Lower leg skin (tissue), 4 donors: ENCODE measurements around the gene METTL24. TPM values are rescaled to one million over a fixed set of nuclear protein-coding genes. Genes with fewer than 3 reads are reported as not detected.
"Not testable (repeated sequence)": the region's sequence is repeated elsewhere in the genome, so short reads cannot be mapped to it uniquely, and the experiment has no call there.

Source experiments
- DNase-seq, 2 donors: peaks; one replicate each; pipeline ENCODE4 v3.0.0-alpha.2; 2019; ENCODE audit warnings: low spot score in 2 of 2
- H3K4me3 ChIP-seq: fragments of 200-600 bp; sonication (generic); 2 replicates; pipeline ENCODE4 v1.5.1; 2017; ENCODE audit warnings: mild to moderate bottlenecking, low read depth; ENCODE audit not compliant: poor library complexity, severe bottlenecking
- CTCF ChIP-seq, 3 donors: fragments of 450-650 bp; IDR thresholded peaks; one replicate each; pipeline ENCODE4 v1.5.1; 2016; ENCODE audit warnings: antibody characterized with exemption in 3 of 3, mild to moderate bottlenecking in 3 of 3, moderate library complexity in 2 of 3
- POLR2A ChIP-seq, 2 donors: fragments of 450-650 bp; IDR thresholded peaks; one replicate each; pipeline ENCODE4 v1.6.1; 2016 to 2017; ENCODE audit warnings: antibody characterized with exemption in 2 of 2, mild to moderate bottlenecking in 1 of 2, moderate library complexity in 1 of 2
- WGBS, 2 donors: methylation state at CpG; one replicate each; pipeline ENCODE4 v1.1.5; 2018; 5-methylcytosine and 5-hydroxymethylcytosine counted together
- intact Hi-C: fragments of 100-400 bp; cut with DNase I; formaldehyde crosslinking; loops from one replicate; pipeline ENCODE4 v1.15.0; 2023; ENCODE audit warnings: low total_unique reads
- total RNA-seq, 4 donors: library from RNA; depleted of rRNA; stranded (reverse); fragments of >200 nt; gene quantifications; one replicate each; pipeline ENCODE4 v1.1.0, GENCODE V29; 2016

The METTL24 gene
- total RNA-seq, 4 donors from 2014 or later: 0.22 to 2.5 (median 1.8) TPM; not detected in 1

DNA sequence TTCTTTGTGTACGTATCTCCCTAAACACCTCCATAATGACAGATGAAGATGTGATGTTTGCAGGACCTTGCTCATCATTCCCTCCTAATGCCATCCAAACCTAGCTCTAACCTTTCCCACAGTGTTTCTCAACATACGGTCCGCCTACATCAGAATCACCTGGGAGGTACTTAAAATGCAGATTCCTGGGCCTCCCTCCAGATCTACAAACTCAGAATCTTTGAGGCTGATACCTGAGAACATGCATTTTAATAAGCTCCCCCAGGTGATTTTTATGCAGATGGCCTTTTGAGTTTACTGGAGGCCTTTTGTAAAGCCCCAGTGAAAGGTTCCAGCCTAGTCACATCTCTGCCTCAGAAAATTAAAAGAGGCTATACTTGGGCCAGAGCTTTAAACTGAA, 40.5 kb downstream of the METTL24 start:
- no peak for DNase-seq
- 88 to 90% methylated on average over 3 of the region's 3 CpGs for WGBS, 2 donors
- TF ChIP-seq CTCF (IDR thresholded peaks at IDR 0.05): no peak
- TF ChIP-seq POLR2A (IDR thresholded peaks at IDR 0.05): no peak
- H3K4me3 ChIP-seq: no peak overlapping the region
- intact Hi-C loops: no loop called here

- TF ChIP-seq POLR2A (IDR thresholded peaks at IDR 0.05) (no peak), CTCF (IDR thresholded peaks at IDR 0.05) (no peak)
- intact Hi-C loops: no loop called here
- DNase-seq: no peak
- 84 to 89% methylated on average over 1 of the region's 1 CpG for WGBS, 2 donors
- H3K4me3 ChIP-seq: no peak overlapping the region
Observed at GRCh38 chr6:110317189-110317588, 41.0 kb downstream of the METTL24 start.

GRCh38 chr6:110315869-110316398, 42.2 kb downstream of the METTL24 start:
- intact Hi-C loops: no loop called here
- H3K4me3 ChIP-seq: no peak overlapping the region
- no peak for DNase-seq
- 85 to 93% methylated on average over 3 of the region's 3 CpGs for WGBS, 2 donors
- no peak for TF ChIP-seq CTCF (IDR thresholded peaks at IDR 0.05)
- no peak for TF ChIP-seq POLR2A (IDR thresholded peaks at IDR 0.05)

DNA sequence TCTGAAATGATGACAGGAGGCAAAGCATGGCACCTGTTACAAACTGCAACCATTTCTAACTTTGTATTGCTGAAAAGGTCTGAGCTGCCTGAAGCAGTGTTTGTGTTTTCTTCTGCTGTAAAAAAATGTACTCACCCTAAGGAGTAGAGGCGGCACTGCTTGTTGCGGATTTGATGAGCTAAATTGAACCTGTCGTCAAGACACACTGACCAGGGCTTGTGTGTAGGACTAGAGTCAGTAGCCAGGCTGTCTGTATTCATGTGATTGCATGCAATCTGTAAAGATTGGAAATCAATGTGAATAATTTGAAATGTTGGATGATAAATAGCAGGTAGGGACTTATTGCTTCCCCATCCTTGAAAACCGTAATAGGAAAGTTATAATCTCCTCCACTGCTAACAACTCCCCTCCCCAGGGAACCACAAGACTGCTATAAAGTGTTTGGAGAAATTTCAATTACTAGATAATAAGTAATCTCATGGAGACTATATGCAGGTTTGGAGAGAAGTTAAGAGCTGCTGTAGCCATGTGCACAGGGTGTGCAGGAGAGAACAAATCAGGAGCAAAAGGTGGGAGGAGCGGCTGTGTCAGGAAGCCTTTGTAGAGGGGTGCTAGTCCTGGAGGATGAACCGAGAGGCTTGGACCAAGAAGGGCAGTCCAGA, 42.8 kb downstream of the METTL24 start:
- intact Hi-C loops: no loop called here
- no peak overlapping the region for H3K4me3 ChIP-seq
- TF ChIP-seq POLR2A (IDR thresholded peaks at IDR 0.05) (no peak), CTCF (IDR thresholded peaks at IDR 0.05) (no peak)
- no peak for DNase-seq
- 81 to 87% methylated on average over 6 of the region's 6 CpGs for WGBS, 2 donors

- H3K4me3 ChIP-seq: no peak overlapping the region
- DNase-seq: no peak
- WGBS, 2 donors: 53 to 58% methylated on average over 3 of the region's 3 CpGs
- no peak for TF ChIP-seq CTCF (IDR thresholded peaks at IDR 0.05)
- no peak for TF ChIP-seq POLR2A (IDR thresholded peaks at IDR 0.05)
- intact Hi-C loops: no loop called here
Observed at GRCh38 chr6:110310861-110311446, 47.2 kb downstream of the METTL24 start.

DNA sequence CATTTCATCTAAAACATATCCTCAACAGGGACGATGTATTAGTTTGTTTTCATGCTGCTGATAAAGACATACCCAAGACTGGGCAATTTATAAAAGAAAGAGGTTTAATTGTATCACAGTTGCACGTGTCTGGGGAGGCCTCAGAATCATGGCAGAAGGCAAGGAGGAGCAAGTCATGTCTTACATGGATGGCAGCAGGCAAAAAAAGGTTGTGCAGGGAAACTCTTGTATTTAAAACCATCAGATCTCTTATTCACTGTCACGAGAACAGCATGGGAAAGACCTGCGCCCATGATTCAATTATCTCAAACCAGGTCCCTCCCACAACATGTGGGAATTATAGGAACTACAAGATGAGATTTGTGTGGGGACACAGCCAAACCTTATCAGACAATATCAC, 48.7 kb downstream of the METTL24 start:
- DNase-seq, H3K4me3 ChIP-seq, intact Hi-C loops: not testable (repeated sequence)
- WGBS, 2 donors: 86 to 87% methylated on average over 4 of the region's 4 CpGs
